HG03108 (cell line): ENCODE results near the gene CADM2.
"Not testable (repeated sequence)": the region's sequence is repeated elsewhere in the genome, so short reads cannot be mapped to it uniquely, and the experiment has no call there.

Source experiments
- ATAC-seq: cut with Tn5 transposase; IDR thresholded peaks from one replicate; pipeline ENCODE4 v1.9.1; 2021; ENCODE audit warnings: moderate library complexity; ENCODE audit not compliant: unreplicated experiment

The CADM2 gene

DNA sequence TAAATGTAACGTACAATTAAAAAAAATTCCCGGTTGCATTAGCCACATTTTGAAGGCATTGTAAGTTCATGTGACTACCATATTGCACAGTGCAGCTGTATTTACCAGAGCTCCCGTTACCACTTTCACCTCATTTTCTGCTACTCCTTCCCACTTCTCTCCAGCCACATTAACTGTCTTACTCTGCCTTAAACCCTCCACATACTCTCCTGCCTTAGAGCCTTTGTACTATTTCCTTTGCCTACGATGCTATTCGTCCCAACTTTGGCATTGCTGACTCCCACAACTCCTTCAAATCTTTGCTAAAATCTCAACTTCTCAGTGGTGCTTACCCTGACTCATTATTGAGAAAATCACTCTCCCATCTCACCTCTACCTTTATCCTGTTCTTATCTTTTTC is 115.2 kb downstream of the CADM2 start:
- ATAC-seq, result no peak

DNA sequence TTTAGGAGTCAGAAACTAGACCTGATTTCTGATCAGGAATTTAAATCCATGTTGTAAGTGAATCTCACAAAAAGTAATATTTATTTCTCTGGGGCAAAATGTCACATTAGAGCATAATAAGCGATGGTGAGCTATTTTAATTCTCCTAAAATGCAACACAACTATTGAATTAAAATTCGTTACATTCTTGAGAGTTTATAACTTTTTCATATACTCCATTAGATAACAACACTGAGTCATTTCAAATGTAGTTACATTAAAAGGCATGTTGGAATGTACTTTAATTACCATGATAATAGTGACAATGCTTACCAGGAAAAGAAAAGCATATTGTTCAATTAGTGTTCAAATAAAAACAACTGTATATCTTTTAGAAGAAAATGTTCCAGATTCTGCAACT is 116.9 kb downstream of the CADM2 start:
- ATAC-seq, result no peak

DNA sequence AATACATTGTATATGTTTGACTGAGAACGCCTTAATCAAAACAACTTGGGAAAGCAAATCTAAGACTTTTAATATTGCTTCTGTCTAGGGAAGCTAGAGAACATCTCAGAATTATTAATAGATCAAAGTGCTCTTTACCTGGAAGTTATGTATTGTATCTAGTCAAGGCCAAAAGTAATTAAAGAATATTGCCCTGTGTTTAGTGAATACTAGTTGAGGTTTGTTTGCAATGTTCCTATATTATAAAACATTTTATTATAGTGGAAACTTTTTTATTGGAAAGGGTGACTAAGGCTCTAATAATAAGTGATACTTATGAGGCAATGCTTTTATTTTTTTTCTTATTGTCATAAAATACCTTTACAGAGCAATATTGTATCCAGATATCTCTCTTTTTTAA is 118.2 kb downstream of the CADM2 start:
- no peak for ATAC-seq

DNA sequence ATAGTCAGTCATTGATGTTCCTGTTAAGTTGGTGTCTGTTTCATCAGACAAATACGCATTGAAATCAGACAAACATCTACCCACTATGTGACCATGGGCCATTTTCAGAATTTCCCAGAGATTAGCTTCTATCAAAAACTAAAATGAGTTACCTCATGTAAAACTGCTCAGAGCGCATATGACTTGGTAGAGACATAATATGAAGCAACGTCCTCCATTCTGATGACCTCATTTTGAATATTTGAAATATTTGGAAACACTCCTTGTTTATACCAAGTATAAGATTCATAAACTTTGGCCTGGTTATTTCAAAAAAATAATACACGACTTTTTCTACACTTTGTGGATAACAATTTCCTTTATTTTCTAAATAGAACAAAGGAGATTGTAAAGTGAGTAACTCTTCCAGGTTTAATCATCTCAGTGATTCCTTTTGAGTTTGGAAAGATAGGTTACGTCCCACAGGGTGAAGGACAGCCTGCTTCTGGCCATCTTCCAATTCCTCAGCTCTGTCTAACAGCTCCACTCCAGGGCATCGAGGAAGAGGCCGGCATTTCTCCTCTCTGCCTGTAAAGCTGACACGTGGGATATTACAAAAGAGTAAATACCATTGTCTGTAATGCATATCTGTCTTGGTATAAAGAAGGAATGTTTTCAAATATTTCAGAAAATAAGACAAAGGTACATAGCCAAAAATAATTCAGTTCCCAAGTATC is 122.6 kb downstream of the CADM2 start:
- ATAC-seq, result no peak

DNA sequence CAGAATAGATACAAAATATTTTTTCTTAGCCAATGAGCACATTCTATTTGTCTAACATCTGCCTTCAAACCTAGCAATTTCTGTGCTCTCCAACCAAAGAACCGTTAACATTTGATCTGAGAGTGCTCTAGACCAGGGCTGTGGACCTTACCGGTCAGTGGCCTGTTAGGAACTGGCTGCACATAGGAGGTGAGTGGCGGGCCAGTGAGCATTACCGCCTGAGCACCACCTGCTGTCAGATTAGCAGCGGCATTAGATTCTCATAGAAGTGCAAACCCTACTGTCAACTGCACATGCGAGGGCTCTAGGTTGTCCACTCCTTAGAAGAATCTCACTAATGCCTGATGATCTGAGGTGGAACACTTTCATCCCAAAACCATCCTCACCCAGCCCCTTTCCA is 131.7 kb downstream of the CADM2 start:
- no peak for ATAC-seq

DNA sequence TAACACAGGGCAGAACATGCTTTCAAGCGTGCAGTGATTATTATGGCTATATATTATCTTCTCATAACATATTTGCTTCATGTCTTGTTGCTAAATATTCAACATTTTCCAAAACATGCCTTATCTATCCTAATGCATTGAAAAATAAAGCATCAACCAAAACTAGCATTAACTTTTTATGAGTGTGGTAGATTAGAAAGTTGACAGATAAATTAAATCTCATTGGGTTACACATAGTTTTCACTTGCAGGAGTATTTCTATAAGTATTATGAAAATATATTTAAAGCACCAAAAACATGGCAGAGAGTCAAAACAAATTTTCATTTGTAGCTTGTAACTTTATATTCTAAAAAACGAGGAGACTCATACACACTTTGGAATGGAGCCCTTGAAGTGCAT is 141.5 kb downstream of the CADM2 start:
- ATAC-seq, result no peak

DNA sequence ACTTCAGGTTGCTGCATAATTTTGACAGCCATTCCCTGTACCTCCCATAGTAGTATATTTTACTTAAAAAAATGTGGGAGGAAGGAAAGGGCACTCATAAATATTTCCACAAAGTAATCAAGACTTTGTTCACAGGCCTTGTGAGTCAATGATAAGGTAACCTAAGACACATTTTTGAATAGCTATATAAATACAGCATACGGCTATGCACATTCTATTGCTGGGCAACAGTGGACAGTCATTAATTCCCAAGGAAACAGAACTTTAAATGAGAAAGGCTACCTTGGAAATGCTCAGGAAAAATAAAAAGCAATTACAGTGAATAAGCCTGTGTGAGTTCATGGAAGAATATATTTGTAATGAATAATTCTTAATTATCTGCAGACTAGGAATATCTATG is 144.0 kb downstream of the CADM2 start:
- no peak for ATAC-seq

DNA sequence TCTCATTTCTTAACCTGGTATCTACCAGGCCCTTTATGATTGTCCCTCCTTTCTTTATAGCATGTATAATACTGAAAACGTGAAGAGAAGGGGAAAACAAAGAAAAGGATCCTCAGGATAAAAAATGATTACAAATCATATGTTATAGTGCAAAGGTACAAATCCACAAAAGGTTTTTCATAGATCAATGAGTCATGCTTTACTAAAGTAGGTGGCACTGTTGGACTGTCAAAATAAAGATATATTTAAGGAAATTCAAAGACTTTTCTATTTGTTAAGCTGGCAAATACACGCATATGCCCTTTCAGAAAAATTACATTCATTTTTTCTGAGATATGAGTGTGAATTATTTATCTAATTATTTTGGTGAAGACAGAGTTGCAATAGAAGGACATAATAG is 151.6 kb downstream of the CADM2 start:
- no peak for ATAC-seq

DNA sequence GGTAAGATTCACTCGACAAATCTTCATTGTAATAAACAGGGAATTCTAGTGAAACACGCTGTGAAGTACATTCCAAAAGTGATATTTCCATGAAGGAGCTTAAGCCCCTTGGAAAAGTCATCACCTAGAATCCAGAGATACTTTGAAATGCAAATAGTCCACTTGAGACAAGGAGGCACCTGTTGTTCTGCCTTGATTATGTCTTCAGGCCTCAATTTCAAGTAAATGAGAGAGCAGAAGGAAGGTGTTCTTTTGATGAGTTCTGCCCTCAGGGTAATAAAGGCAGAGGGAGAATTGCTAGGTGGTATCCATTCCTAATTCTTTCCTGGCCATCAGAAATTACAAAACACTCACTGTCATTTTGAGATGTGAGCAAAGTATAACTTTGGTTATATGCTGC is 162.1 kb downstream of the CADM2 start:
- ATAC-seq, result no peak

DNA sequence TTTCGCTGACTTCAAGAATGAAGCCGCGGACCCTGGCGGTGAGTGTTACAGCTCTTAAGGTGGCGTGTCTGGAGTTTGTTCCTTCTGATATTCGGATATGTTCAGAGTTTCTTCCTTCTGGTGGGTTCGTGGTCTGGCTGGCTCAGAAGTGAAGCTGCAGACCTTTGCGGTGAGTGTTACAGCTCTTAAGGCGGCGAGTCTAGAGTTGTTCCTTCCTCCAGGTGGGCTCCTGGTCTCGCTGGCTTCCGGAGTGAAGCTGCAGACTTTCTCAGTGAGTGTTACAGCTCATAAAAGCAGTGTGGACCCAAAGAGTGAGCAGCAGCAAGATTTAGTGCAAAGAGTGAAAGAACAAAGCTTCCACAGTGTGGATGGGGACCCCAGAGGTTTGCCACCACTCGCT is 174.1 kb downstream of the CADM2 start:
- not testable (repeated sequence) for ATAC-seq

DNA sequence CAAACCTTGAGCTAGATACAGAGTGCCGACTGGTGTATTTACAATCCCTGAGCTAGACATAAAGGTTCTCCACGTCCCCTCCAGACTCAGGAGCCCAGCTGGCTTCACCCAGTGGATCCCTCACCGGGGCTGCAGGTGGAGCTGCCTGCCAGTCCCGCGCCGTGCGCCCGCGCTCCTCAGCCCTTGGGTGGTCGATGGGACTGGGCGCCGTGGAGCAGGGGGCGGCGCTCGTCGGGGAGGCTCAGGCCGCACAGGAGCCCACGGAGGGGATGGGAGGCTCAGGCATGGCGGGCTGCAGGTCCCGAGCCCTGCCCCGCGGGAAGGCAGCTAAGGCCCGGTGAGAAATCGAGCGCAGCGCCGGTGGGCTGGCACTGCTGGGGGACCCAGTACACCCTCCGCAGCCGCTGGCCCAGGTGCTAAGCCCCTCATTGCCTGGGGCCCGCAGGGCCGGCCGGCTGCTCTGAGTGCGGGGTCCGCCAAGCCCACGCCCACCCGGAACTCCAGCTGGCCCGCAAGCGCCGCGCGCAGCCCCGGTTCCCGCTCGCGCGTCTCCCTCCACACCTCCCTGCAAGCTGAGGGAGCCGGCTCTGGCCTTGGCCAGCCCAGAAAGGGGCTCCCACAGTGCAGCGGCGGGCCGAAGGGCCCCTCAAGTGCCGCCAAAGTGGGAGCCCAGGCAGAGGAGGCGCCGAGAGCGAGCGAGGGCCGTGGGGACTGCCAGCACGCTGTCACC is 175.1 kb downstream of the CADM2 start:
- ATAC-seq, result not testable (repeated sequence)

DNA sequence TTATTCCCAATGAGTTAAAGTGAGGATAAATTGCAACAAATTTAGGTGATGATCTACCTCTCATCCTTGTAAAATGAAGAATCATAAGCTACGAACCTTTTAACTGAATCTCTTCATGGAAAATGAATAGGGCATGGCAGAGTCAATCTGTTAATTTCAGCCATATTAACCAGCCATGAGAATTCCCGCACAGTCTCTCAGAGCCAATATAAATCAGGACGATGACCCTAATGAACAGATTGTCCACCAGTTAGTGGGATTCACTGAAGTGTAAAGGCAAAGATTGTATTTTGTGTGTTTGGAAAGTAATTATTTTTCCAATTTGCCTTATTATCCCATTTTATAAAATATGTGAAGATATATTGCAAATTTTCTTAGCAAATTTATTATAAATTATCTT is 183.8 kb downstream of the CADM2 start:
- ATAC-seq, result no peak

DNA sequence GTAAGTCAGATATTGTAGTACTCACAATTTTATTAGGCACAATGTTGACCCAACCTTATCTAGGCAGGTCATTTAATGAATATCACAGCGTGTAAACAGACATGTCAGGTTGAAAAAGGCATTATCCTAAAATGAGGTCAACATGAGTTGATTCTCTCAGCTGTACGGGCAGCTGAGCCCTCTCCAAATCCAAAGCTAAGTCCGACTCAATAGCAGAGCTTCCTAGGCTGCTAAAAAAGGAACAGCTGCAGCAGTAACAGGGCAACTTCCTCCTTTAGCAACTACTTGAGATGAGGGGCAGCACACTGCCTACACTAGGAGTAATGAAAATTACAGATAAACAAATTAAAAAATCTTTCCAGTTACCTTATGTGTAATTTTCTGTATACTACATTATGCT is 189.2 kb downstream of the CADM2 start:
- no peak for ATAC-seq

DNA sequence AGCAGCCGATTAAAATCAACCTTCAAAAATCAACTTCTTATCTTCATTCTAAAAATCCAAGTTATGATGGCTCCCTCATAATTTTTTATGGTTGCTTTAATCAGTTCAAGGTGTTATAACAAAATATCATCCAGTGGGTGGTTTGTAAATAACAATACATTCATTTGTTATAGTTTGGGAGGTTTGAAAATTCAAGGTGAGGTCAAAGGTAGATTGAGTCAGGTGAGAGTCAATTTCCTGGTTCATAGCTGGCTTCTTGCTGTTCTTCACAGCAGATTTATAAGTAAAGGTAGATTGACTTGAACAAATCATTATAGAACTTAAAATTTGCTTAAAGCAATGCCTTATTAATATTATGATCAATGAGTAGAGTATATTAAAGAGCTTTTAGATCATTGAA is 192.8 kb downstream of the CADM2 start:
- ATAC-seq, result no peak

DNA sequence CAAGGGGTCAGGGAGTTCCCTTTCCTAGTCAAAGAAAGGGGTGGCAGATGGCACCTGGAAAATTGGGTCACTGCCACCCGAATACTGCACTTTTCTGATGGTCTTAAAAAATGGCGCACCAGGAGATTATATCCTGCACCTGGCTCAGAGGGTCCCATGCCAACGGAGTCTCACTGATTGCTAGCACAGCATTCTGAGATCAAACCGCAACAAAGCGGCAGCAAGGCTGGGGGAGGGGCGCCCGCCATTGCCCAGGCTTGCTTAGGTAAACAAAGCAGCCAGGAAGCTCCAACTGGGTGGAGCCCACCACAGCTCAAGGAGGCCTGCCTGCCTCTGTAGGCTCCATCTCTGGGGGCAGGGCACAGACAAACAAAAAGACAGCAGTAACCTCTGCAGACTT is 194.5 kb downstream of the CADM2 start:
- not testable (repeated sequence) for ATAC-seq

DNA sequence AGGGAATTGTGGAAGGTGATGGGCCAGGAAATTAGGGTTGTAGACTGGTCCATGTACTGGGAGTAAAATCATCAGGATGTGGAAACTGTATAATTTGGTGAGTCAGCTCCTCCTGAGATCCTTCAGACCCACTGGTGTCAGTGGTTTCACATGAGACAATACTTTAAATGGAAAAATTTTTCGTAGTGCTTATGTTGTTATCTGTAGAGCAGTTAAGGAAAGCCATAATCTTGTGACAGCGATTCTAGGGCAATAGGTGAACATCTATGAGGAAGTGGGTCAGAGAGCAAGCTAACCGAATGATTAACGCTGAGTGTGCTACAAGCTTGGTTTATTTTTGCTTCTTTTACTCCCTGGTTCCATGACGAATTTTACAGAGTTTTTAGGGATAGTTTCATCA is 200.6 kb downstream of the CADM2 start:
- ATAC-seq, result no peak

DNA sequence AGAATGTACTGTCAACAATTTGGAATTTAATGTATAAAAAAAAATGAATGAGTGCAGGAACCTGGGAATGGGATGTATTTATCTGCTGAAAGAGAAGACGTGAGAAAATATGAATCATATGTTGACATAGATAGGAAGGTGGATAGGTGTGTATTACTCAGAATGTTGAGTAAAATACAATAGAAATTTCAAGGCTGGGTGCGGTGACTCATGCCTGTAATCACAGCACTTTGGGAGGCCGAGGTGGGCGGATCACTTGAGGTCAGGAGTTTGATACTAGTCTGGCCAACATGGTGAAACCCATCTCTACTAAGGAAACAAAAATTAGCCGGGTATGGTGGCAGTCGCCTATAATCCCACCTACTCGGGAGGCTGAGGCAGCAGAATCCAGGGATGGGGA is 202.8 kb downstream of the CADM2 start:
- no peak for ATAC-seq

DNA sequence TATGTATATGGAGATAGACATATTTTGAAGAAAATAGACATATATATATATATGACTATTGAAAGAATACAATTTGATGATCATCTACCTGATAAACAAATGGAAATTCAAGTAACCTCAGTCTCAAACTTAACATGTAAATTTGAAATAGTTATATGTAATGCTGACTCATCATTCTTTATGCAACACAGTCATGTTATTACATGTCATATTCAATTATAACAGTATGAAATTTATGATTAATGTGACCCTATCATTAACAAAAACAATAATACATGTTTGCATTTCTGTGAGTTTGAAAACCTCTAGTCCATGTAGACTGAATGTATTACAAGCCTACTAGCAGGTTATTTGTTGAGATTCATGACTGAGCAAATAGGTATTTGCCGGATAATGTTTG is 204.1 kb downstream of the CADM2 start:
- ATAC-seq, result no peak

DNA sequence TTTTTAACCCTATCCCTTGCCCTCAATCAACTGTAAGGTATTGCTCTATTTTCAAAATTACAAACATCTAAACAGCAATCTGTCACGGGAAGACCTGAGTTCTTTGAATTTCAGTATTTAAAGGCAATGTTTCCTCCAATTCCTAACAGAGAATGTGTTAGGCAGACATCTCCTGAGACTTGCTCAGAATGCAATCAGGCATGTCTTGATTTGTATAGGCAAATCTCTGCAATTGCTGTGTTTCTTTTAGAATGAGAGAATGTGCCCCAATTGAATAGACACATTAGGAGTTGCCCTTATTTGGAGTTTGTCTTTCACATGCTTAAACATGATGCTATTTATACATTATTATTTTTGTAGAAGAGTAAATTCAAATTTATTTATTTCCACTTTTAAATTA is 205.6 kb downstream of the CADM2 start:
- ATAC-seq, result no peak

DNA sequence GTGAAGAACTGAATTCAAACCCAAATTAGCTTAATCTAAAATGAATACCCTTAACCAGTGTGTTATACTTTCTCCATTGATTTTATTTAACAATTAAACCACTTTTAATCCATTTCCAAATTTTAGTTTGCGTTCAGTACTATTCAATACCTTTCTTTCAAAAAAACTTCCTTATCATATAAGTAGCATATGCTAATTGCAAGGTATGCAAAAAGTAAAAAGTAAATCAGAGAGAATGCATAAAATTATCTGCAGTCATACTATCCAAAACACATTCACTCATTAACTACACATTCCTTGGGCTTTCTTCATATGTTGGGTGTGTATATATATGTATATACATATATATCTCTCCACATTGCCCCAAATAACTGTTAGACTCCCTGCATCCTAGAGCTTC is 208.8 kb downstream of the CADM2 start:
- no peak for ATAC-seq

DNA sequence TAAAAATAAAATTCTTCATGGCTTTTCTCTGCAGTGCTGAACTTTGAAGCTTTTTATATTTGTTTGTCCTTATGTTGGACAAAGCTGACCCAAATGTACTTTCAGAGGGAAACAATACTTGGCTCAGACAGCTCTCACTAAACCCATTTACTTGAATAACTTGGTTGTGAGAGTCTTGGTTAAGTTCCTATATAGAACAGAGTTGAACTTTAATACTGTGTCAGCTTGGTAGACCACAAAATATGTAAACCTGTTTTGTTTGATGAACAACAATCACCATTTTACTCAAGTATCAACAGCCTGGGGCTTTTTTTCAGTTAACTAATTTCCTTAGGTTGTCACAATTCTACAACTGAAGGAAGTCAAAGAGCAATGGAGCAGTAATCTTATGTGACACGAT is 211.9 kb downstream of the CADM2 start:
- no peak for ATAC-seq

DNA sequence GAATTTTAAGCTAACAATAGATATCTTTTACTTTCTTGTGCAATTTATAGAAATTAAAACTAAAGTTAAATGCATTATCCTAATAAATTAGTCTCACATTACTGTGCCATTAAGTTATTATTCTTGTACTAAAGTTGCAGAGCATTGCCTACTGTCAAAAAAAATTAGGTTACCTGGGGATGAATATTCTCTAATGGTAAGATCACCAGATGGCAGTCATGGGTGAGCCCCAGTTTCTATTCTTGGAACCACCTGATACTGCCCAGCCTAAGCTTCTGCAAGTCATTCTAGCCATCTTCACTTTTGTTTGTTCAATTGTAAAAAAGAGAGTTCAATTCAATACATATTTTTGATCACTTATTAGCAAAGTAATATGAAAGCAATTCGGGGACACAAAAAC is 213.2 kb downstream of the CADM2 start:
- ATAC-seq, result no peak

DNA sequence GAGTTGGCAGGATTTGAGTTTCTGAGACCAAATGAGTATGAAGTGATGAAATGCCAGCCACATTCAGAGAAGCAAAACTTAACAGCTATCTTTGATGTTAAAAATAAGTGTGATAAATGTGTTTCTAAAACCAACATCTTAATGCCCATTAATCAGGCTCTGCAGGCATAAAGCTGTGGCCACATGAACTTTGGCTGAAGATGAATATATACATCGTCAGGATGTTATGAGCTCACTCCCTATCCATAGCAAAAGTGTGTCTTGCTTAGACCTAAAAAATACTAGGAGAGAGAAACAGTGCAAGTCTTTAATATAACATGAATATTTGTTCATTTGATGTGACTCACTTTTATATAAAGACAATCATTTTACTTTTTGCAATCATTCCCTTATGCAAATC is 218.0 kb downstream of the CADM2 start:
- no peak for ATAC-seq
